HG03066 (cell line): ENCODE data around the gene MYOD1.

Source experiments
- ATAC-seq: cut with Tn5 transposase; IDR thresholded peaks from one replicate; pipeline ENCODE4 v1.9.1; 2021; ENCODE audit warnings: low read depth; ENCODE audit not compliant: unreplicated experiment

Gene MYOD1

GRCh38 chr11:17734418-17734911 is 15.1 kb downstream of the MYOD1 start, which contains the start of gene KCNC1:
TSS of gene KCNC1 (plus strand) at chr11:17734781. CDS start at chr11:17736003, 1,222 bp downstream.
- no peak for ATAC-seq

GRCh38 chr11:17734986-17735817 is 15.8 kb downstream of the MYOD1 start:
- no peak for ATAC-seq

GRCh38 chr11:17735818-17736578 is 16.6 kb downstream of the MYOD1 start:
- ATAC-seq: no peak

DNA sequence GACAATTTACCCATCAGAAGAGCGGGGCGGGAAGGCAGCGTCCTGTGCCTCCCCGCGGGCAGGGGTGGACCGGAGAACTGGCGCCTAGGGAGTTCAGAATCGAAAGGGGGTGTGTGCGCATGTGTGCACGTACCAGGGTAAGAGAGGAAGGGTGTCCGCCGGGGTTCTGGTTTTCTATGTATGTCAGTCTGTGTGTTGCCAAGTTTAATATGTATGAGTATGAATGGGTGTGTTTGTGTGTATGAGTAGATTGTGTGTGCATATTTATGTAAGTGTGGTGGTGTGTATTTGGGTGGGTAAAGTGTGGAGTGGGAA is 17.2 kb downstream of the MYOD1 start:
- no peak for ATAC-seq

DNA sequence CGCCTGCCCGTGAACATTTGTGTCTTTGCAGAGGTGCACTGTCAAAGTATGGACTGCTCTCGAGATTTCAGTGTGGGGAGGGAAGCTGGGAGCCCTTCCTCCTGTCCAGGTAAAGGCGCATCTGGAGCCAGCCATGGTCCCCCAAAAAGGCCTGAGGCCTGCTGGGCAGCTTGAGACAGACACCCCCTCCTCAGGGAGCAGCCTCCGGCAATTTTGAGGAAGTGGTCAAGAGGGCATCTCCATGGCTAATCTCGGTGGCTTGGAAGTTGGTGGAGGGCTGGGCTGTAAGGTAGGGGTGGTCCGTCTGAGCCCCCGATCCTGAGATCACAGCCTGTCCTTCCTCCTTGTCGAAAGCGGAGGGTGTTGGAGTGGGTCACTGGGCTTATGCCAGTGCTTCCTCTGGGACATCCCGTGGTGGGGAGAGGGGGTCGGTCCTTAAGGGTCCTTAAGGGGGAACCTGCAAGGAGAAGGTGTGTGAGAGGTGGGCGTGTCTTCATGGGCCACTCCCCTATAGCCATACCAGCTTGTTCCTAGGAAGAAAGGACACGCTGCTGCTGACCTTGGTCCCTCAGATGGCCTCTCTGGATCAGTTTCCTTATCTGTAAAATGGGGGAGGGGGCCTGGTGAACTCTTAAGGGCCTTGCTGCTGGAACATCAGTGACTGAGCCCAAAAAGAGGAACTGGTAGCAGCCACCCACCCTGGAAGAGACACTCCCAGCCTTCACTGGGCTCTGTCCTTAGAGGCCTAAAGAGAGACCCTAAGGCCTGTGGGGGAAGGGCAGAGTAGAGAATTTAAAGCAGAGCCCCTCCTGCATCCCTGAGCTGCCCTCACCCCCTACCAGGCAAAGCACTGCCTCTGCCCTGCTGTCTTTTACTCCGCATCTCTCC is 17.8 kb downstream of the MYOD1 start:
- no peak for ATAC-seq

DNA sequence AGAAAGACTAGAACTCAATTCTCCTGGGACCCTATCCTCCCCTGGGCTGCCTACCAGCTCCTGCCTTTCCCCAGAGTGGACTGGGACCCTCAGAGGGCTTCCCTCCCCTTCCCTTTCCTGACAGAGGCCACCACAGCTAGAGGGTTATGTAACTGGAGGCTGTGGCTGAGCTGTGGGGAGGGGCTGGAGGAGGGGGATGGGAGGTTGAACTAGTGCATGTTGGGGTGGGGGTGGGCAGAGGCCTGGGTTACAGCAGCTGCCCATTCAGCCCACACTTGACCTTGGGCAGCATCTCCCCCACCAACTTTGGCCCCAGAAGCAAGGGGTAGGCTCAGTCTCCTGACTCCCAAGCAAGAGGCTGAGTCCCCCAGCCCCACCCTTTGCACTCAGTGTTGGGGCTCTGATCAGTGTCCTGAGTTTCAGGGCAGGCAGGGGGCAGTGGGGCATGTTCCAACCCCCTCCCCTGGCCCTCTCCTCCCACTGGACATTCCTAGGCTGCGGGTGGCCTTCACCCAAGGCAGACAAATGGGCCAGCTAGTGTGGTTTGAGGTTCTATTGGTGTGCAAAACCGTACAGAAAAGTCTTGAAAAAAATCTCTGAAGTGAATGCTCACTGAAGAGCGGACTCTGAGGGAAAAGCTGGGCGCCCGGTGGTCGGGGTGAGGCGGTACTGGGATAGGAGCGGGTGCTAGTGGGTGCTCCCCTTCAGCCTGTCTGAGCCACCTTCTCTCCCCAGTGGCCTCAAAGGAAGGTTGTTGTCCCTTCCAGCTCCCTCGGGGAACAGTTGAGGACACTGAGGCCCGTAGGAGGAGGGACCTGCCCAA is 19.0 kb downstream of the MYOD1 start:
- no peak for ATAC-seq

DNA sequence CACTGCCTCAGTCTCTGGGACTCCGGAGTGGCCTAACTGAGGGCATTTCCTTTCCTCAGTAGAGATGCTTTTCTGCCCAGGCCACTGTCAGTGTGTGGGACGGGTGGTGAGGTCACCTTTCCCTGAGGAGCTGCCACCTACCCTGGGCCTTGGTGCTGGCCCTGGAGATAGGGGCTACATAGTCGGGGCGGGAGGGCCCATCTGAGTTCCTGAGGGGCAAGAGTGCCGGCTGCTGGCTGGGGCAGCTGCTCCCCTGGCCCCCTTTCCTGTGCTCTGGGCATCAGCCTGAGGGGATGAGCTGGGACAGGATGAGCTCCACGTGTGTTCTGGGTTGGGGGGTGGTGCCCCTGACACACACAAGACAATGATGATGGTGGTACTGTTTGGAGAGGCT is 20.6 kb downstream of the MYOD1 start:
- ATAC-seq: no peak

DNA sequence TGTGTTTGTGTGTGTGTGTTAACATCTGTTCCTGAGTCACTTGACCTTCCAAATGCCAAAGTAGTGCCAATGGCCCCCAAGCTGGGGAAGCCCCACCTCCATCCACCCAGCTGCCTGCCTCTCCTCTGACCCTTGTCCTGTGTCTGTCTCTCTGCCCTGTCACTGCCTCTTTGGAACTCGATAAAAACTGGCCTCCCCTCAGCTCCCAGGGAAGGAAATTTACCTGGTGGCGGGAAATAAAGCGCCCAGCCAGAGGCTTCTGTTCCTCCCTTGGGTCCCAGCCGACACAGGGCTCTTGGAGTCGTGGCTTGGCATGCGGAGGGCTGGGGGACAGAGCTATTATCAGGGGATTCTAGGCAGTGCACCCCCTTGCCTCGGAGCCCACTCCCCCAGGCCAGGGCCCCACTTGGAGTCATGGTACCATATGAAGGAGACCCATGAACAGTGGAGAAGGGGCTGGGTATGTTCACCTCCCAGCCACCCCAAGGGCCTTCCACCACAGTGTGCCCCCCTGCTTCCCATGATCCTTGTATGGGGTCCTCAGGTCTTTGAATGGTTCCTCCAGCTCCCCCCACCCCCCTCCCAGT is 21.4 kb downstream of the MYOD1 start:
- no peak for ATAC-seq

- ATAC-seq: no peak
Measured at GRCh38 chr11:17741487-17741886, 22.1 kb downstream of the MYOD1 start.

GRCh38 chr11:17742019-17742418 is 22.6 kb downstream of the MYOD1 start:
- ATAC-seq: no peak

- no peak for ATAC-seq
Measured at GRCh38 chr11:17743026-17743807, 23.8 kb downstream of the MYOD1 start.

- ATAC-seq: no peak
Measured at GRCh38 chr11:17743808-17744119, 24.4 kb downstream of the MYOD1 start.

DNA sequence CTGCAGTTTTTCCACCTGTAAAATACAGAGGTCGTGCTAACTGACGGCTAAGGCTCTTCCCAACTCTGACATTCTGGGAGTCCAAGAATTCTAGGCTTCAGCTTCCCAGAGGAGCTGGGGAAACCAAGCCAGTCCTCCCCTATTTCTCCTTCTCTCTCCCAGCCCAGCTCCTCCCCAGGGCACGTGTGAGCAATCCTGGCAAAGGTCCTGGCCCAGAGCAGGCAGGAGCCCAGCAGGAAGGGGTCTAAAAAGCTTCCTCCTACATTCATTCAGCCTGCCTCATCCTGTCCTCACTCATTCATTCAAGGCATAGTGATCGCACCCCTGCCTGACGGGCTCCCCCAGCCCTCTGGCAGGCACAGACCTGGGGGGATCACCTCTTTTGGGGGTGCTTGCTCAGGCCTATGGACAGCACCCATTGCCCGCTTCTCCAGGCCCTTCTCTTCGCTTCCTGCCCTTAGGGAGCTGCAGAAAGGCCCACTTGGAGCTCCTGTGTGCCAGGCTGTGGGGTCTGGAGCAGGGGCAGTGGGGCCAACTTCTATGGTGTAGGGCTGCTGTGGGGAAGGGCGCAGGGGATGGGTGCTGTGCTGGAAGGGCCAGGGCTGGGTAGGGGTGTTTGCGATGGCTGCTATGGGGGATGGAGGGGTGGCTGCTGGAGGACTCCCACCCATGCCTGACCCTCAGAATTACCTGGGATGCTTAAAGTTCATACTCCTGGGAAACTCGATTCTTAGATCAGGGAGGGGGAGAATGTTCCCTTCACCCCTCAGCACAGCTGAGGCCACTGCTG is 25.0 kb downstream of the MYOD1 start:
- no peak for ATAC-seq

- no peak for ATAC-seq
Measured at GRCh38 chr11:17745023-17745772, 25.8 kb downstream of the MYOD1 start.

GRCh38 chr11:17746096-17746495 is 26.7 kb downstream of the MYOD1 start:
- ATAC-seq: no peak

- no peak for ATAC-seq
Measured at GRCh38 chr11:17747131-17747955, 28.0 kb downstream of the MYOD1 start.

DNA sequence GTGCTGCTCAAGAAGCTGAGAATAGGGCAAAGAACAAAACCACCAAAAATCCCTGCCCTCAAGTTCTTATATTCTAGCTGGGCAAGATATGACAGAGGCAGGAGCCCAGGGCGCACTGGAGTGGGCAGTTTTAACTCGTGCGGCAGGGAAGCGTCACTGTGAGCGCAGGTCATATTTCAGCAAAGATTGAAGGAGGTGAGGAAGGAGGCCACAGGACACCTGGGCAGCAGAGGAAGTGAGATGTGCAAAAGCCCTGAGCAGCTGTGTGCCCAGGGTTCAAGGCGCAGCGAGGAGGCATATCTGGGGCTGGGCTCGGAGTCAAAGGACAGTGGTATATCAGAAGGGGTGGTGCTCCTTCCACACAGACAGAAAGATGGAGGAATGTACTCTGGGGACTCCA is 28.7 kb downstream of the MYOD1 start:
- no peak for ATAC-seq
